ENCODE data around the gene PLD3. TPM values are rescaled to one million over a fixed set of nuclear protein-coding genes. Genes with fewer than 3 reads are reported as not detected.

The PLD3 gene
- total and polyA plus RNA-seq, 12 donors = 116 to 238 (median 169) TPM

DNA sequence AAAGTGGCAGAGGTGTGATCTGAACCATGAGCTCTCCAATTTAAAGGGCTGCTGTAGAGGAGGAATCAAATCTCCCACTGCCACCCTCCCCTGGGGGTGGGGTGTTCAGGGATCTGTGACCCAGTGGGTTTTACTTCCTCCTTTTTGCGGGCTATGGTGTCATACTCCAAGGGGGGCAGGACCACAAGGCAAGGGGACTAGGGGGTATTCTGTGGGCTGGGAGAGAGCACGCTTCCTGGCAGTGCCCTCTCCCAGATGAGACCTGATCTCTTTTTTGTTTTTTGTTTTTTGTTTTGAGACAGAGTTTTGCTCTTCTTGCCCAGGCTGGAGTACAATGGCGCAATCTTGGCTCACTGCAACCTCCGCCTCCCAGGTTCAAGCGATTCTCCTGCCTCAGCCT lies 10.3 kb downstream of the PLD3 start:
- DNase-seq (no peak), ATAC-seq (peak in 7 of 8 donors; percentile 43 to 70 (median 54))
- 92 to 95% methylated on average over 5 of the region's 5 CpGs for WGBS, 2 donors
- Histone ChIP-seq H3K4me3 (no peak overlapping the region), H3K9me3 (no peaks in the 10 kb centered on the region), H3K27me3 (no peaks in the 10 kb centered on the region), H3K4me1 (peaks cover 0 to 65% (median 0%) of the 10 kb centered on the region in 9 donors), H3K36me3 (peaks cover 0 to 22% (median 0%) of the 10 kb centered on the region in 9 donors), H3K27ac (peak overlapping the region in 1 of 10 donors; percentile 62)
- intact Hi-C loops (cut with DNase I) = loop anchor here in 1 of 10 donors (5.0 kb wide), 1 partner anchor 39 kb away; no protein-coding TSS in a partner anchor
- TF ChIP-seq, protein P1, sequence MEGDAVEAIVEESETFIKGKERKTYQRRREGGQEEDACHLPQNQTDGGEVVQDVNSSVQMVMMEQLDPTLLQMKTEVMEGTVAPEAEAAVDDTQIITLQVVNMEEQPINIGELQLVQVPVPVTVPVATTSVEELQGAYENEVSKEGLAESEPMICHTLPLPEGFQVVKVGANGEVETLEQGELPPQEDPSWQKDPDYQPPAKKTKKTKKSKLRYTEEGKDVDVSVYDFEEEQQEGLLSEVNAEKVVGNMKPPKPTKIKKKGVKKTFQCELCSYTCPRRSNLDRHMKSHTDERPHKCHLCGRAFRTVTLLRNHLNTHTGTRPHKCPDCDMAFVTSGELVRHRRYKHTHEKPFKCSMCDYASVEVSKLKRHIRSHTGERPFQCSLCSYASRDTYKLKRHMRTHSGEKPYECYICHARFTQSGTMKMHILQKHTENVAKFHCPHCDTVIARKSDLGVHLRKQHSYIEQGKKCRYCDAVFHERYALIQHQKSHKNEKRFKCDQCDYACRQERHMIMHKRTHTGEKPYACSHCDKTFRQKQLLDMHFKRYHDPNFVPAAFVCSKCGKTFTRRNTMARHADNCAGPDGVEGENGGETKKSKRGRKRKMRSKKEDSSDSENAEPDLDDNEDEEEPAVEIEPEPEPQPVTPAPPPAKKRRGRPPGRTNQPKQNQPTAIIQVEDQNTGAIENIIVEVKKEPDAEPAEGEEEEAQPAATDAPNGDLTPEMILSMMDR (IDR thresholded peaks at IDR 0.05) = no peak

DNA sequence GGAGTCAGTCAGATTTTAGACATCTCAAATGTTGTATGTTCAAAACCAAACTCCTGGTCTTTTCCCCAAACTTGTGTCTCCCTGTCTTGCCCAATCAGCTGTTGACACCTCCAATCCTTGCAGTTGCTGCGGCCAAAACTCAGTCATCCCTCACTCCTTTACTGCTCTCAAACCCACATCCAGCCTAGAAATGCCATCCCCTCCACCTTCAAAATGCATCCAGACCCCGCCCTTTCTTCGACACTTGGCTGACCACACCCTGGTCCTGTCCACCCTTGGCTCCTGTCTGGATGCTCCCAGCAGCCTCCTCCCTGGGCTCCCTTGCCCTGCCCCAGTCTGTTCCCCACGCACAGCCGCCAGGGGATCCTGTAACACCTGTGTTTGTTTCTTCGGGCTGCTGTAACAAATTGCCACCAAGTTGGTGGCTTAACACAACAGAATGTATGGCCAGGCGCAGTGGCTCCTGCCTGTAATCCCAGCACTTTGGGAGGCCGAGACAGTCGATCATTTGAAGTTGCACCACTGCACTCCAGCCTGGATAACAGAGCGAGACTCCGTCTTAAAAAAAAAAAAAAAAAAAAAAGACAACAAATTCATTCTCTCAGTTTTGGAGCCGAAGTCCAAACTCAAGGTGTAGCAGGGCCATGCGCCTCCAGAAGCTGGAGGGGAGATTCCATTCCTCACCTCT lies 11.7 kb downstream of the PLD3 start:
- H3K27me3 ChIP-seq = no peaks in the 10 kb centered on the region
- DNase-seq = no peak
- H3K4me3 ChIP-seq = no peak overlapping the region
- TF ChIP-seq, protein P1 (IDR thresholded peaks at IDR 0.05) = no peak
- intact Hi-C loops (cut with DNase I) = no loop called here
- peak in 1 of 8 donors; percentile 43 for ATAC-seq
- 89 to 94% methylated on average over 13 of the region's 13 CpGs for WGBS, 2 donors
- peak overlapping the region in 1 of 10 donors; percentile 66 for H3K27ac ChIP-seq
- H3K9me3 ChIP-seq = no peaks in the 10 kb centered on the region
- peaks cover 0 to 22% (median 0%) of the 10 kb centered on the region in 9 donors for H3K36me3 ChIP-seq
- peaks cover 0 to 76% (median 0%) of the 10 kb centered on the region in 9 donors for H3K4me1 ChIP-seq

DNA sequence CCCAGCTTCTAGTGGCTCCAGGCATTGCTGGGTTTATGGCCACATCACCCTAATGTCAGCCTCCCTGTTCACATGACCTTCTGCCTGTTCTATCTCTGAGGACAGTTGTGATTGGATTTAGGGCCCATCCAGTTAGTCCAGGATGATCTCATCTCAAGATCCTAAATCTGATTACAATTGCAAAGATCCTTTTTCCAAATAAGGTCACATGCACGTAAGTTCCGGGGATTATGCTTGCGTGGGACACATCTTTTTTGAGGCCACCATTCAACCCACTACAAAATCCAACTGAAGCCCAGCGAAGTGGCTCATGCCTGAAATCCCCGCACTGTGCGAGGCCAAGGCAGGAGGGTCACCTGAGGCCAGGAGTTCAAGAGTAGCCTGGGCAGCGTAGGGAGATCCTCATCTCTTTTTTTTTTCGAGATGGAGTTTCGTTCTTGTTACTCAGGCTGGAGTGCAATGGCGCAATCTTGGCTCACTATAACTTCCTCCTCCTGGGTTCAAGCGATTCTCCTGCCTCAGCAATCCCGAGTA lies 12.3 kb downstream of the PLD3 start:
- WGBS, 2 donors = 84 to 89% methylated on average over 12 of the region's 12 CpGs
- peak overlapping the region in 2 of 10 donors; percentile 4 to 66 for H3K27ac ChIP-seq
- intact Hi-C loops (cut with DNase I) = no loop called here
- no peaks in the 10 kb centered on the region for H3K27me3 ChIP-seq
- H3K4me1 ChIP-seq = peaks cover 0 to 81% (median 0%) of the 10 kb centered on the region in 9 donors
- ATAC-seq (peak in 3 of 8 donors; percentile 21 to 27 (median 25)), DNase-seq (no peak)
- H3K4me3 ChIP-seq = no peak overlapping the region
- H3K36me3 ChIP-seq = peaks cover 0 to 22% (median 0%) of the 10 kb centered on the region in 9 donors
- TF ChIP-seq, protein P1 (IDR thresholded peaks at IDR 0.05) = no peak
- no peaks in the 10 kb centered on the region for H3K9me3 ChIP-seq

DNA sequence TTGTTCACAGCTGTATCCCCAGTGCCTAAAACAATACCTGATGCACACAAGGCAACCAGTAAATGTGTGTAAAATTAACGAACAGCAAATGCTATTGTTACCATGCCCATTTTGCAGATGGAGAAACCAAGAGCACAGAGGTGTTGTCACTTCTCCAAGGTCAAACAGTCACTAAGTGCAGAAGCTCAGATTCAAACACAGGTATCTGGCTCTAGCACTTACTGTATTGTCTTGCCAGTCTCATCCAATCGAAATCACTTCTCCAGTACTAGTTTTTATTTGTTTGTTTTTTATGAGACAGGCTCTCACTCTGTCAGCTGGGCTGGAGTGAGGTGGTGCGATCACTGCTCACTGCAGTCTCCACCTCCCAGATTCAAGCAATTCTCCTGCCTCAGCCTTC lies 13.7 kb downstream of the PLD3 start:
- no peaks in the 10 kb centered on the region for H3K9me3 ChIP-seq
- intact Hi-C loops (cut with DNase I) = no loop called here
- H3K36me3 ChIP-seq = peaks cover 0 to 26% (median under 1%) of the 10 kb centered on the region in 9 donors
- peaks cover 0 to 87% (median 2%) of the 10 kb centered on the region in 9 donors for H3K4me1 ChIP-seq
- H3K27me3 ChIP-seq = no peaks in the 10 kb centered on the region
- DNase-seq = no peak
- H3K4me3 ChIP-seq = no peak overlapping the region
- TF ChIP-seq, protein P1 (IDR thresholded peaks at IDR 0.05) = no peak
- ATAC-seq = no peak
- no peak overlapping the region for H3K27ac ChIP-seq
- WGBS, 2 donors = 94 to 97% methylated on average over 3 of the region's 3 CpGs
